ENCODE results near the gene SDHAF1. TPM values are rescaled to one million over a fixed set of nuclear protein-coding genes. Genes with fewer than 3 reads are reported as not detected.

Gene SDHAF1
- total and polyA plus RNA-seq, 2 donors (not counting 1 experiment from before 2014, with no cell fraction given): 22.0 to 24.6 TPM

DNA sequence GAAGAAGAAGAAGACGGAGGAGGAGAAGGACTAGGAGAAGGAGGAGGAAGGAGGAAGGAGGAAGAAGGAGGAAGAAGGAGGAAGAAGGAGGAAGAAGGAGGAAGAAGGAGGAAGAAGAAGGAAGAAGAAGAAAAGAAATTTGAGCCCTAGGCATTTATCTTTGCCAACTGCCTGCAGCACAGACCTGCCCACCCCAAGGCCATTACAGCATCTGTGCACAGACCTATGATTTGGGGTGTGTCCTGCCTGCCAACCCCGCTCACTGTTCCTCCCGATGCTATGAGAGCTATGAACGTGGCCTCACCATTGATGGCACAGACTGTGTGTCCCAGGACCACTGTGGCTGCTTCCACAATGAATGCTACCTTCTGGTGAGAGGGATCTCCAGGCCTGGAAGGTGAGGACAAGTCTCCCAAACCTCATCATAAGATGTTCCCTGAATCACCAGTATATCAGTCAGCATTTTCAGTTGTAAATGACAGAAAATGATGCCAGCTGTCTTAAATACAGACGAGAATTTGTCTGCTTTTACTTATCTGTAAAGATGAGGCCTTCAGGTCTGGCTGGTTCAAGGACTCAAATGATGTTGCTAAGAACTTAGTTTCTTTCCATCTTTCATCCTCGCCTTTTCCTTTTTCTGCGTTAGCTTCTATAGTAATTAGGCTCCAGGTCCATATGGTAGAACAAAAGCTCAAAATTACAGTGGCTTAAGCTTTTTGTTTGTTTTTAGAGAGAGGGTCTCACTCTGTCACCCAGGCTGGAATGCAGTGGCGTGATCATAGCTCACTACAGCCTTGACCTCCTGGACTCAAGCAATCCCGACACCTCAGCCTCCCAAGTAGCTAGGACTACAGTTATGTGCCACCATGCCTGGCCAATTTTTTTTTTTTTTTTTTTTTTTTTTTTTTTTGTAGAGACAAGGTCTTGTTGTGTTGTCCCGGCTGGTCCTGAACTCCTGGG, 3.9 kb upstream of the SDHAF1 start:
- H3K9me3 ChIP-seq (ENCODE audit: control extremely low read depth in 1 of 3, control insufficient read depth in 2 of 3, insufficient read depth in 1 of 3, low read length in 2 of 3): peaks cover 0 to 13% (median 0%) of the 10 kb centered on the region in 3 donors
- peaks cover 0 to 4% (median 0%) of the 10 kb centered on the region in 4 experiments for H3K27me3 ChIP-seq (replicated peaks in 1 of 4; ENCODE audit: control extremely low read depth in 1 of 4, control insufficient read depth in 3 of 4, insufficient read depth in 4 of 4, low read length in 3 of 4)
- H3K4me3 Mint-ChIP-seq: no peak overlapping the region
- CTCF ChIA-PET: interaction anchor here (0.7 kb wide), 1 partner anchor 299 kb away, joined by 3 read pairs; no protein-coding TSS in a partner anchor
- peaks cover 16% of the 10 kb centered on the region for H3K79me2 ChIP-seq (ENCODE audit: control insufficient read depth, insufficient read depth, low read length)
- peaks cover 16 to 29% of the 10 kb centered on the region in 2 donors for H3K4me1 ChIP-seq (ENCODE audit: control insufficient read depth in 2 of 2, insufficient read depth in 2 of 2, low read length in 2 of 2)
- ATAC-seq (ENCODE audit: low read depth) (no peak), DNase-seq (no peak)
- H3K9ac ChIP-seq (ENCODE audit: low read length): no peak overlapping the region
- no peak overlapping the region for H2AFZ ChIP-seq (ENCODE audit: insufficient read depth, low read depth, low read length, poor library complexity, severe bottlenecking)
- H4K20me1 ChIP-seq (ENCODE audit: control insufficient read depth, insufficient read depth, low read length, poor library complexity, severe bottlenecking): peaks cover 10% of the 10 kb centered on the region
- H3K27ac ChIP-seq (ENCODE audit: low read length in 2 of 2): no peak overlapping the region
- no peaks in the 10 kb centered on the region for H3K27me3 Mint-ChIP-seq
- H3K36me3 ChIP-seq (replicated peaks in 1 of 2; ENCODE audit: control extremely low read depth in 1 of 2, control insufficient read depth in 1 of 2, extremely low read depth in 1 of 2, insufficient read depth in 2 of 2, low read length in 1 of 2): no peaks in the 10 kb centered on the region
- no peak for TF ChIP-seq EZH2 (IDR thresholded peaks at IDR 0.05; ENCODE audit: borderline replicate concordance, insufficient read depth, low read depth, low read length, poor library complexity, severe bottlenecking)
- TF ChIP-seq, protein P1, sequence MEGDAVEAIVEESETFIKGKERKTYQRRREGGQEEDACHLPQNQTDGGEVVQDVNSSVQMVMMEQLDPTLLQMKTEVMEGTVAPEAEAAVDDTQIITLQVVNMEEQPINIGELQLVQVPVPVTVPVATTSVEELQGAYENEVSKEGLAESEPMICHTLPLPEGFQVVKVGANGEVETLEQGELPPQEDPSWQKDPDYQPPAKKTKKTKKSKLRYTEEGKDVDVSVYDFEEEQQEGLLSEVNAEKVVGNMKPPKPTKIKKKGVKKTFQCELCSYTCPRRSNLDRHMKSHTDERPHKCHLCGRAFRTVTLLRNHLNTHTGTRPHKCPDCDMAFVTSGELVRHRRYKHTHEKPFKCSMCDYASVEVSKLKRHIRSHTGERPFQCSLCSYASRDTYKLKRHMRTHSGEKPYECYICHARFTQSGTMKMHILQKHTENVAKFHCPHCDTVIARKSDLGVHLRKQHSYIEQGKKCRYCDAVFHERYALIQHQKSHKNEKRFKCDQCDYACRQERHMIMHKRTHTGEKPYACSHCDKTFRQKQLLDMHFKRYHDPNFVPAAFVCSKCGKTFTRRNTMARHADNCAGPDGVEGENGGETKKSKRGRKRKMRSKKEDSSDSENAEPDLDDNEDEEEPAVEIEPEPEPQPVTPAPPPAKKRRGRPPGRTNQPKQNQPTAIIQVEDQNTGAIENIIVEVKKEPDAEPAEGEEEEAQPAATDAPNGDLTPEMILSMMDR (IDR thresholded peaks at IDR 0.05): no peak
- H3K4me1 Mint-ChIP-seq: peaks cover 20% of the 10 kb centered on the region
- no peaks in the 10 kb centered on the region for H3K9me3 Mint-ChIP-seq (ENCODE audit: insufficient read depth)
- no peak overlapping the region for H3K27ac Mint-ChIP-seq
- POLR2A ChIA-PET: interaction anchor here (0.6 to 0.7 kb wide), 2 partner anchors 12 to 106 kb away, joined by 3 to 6 read pairs; no protein-coding TSS in a partner anchor
- H3K4me2 ChIP-seq (replicated peaks; ENCODE audit: low read depth, low read length, poor library complexity, severe bottlenecking): no peak overlapping the region
- H3K4me3 ChIP-seq (ENCODE audit: control extremely low read depth in 1 of 5, extremely low read depth in 1 of 5, insufficient read depth in 1 of 5, low read depth in 2 of 5, low read length in 4 of 5): no peak overlapping the region
- WGBS (ENCODE audit: insufficient coverage): 92% methylated on average over 6 of the region's 10 CpGs
- intact Hi-C loops (cut with micrococcal nuclease): loop anchor here (10.0 kb wide), 1 partner anchor 584 kb away; the partner anchor contains the start of gene ZNF529
